DMS53 (cell line): ENCODE measurements around the gene PAGR1.
"Not testable (repeated sequence)": the region's sequence is repeated elsewhere in the genome, so short reads cannot be mapped to it uniquely, and the experiment has no call there.

Experiments
- DNase-seq: peaks from one replicate; lab custom pipeline; 2025; lab: John Stamatoyannopoulos, UW

Gene PAGR1

DNA sequence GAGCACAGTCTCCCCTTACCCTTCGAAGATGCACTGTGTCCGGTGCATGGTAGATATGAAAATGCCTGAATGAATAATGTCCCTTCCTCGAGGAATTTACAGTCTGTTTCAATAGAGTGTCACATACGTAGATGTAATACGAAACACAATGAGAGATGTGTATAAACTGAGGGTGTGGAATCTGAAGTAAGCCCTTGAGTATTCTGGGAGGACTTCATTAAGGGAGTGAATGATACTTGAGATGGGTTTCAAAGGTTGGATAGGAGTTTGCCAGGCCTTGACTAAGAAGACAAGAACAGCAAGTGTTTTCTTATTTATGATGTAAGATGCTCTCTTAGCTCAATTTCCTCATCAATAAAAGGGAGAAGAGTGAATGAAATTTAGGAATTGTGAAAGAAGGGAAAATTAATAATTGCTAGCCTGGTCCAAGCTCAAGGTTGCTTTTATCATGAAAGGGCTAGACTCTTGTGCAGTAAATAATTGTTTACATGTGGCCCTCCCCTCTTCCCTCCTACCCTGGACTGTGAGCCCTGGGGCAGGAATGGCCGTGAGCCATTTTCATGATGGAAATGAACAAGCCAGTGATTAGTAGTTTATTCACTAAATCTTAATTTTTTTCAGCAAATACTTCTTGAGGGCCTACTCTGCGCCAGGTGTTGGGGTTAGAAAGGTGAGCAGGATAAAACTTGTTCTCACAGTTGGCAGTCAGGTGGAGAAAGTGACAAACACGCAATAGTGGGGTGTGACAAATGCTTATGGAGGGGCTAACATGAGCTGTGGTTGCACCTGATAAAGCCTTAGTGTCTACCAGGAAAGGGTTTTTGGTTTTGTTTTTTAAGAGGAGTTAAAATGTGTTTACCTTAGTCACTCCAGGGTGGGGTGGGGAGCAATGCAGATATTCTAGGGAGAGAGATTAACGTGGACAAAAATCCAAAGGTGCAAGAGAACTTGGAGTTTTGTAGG, 23.8 kb upstream of the PAGR1 start:
- DNase-seq = no peak

DNA sequence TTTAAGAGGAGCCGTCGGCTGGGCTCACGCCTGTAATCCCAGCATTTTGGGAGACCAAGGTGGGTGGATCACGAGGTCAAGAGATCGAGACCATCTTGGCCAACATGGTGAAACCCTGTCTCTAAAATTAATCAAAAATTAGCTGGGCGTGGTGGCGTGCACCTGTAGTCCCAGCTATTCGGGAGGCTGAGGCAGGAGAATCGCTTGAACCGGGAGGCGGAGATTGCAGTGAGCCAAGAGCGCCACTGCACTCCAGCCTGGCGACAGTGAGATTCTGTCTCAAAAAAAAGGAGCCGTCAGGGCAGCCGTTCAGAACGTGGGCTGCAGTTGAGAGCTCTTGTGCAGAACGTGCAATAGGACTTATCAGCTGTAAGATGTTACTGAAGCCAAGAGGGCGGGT, 22.8 kb upstream of the PAGR1 start:
- not testable (repeated sequence) for DNase-seq

DNA sequence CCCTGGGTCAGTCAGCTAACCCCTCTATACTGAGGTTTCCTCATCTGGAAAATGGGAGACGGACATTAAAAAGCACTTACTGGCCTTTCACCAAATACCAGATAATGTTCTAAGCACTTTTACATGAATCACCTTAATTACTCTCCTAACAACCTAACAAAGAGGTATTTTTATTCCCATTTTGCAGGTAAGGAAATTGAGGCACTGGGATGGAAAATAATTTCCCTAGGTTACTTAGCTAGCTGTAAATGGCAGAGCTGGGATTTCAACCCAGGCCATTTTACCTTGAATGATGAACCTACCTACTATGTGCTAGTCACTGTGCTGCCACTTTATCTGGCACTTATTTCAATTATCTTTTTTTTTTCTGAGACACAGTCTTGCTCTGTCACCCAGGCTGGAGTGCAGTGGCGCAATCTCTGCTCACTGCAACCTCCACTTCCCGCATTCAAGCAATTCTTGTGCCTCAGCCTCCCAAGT, 21.7 kb upstream of the PAGR1 start:
- no peak for DNase-seq

DNA sequence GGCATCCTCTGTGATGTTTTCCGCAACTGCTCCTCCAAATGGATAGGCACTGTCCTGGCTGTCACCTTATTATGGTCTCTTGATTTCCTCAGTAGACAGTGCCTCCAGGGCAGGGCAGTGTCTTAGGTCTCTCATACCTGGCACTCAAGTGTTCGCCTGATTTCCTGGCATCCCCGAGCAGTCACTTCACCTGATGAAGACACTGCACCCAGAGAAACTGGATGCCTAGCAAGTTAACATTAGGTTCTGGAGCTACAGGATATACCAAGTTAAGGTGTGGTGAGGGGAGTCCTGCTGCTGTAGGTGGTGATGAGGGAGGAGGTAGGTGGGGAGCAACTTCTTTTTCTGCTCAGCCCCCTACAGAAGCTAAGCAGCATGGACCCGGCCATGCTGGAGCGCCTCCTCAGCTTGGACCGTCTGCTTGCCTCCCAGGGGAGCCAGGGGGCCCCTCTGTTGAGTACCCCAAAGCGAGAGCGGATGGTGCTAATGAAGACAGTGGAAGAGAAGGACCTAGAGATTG, 13.5 kb upstream of the PAGR1 start:
- DNase-seq = no peak

DNA sequence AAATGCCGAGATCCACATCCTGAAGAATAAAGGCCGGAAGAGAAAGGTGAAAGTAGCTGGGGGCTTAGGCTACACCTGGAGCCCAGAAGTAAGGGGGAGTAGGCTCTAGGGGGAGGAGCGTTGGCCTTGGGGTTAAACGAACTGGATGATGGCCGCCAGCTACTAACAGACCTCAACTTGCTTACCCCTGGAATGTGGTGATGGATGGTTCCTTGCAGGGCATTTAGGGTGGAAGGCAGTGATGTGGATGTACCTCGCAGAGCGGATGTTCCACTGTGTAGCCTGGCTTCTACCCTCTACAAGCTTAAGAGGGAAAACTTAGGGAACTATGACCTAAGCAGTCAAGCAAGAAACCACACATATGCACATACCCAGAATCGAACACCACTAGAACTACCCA, 11.9 kb upstream of the PAGR1 start:
- DNase-seq = no peak

GRCh38 chr16:29804455-29805231, 11.3 kb upstream of the PAGR1 start:
- peak; percentile 71 for DNase-seq

DNA sequence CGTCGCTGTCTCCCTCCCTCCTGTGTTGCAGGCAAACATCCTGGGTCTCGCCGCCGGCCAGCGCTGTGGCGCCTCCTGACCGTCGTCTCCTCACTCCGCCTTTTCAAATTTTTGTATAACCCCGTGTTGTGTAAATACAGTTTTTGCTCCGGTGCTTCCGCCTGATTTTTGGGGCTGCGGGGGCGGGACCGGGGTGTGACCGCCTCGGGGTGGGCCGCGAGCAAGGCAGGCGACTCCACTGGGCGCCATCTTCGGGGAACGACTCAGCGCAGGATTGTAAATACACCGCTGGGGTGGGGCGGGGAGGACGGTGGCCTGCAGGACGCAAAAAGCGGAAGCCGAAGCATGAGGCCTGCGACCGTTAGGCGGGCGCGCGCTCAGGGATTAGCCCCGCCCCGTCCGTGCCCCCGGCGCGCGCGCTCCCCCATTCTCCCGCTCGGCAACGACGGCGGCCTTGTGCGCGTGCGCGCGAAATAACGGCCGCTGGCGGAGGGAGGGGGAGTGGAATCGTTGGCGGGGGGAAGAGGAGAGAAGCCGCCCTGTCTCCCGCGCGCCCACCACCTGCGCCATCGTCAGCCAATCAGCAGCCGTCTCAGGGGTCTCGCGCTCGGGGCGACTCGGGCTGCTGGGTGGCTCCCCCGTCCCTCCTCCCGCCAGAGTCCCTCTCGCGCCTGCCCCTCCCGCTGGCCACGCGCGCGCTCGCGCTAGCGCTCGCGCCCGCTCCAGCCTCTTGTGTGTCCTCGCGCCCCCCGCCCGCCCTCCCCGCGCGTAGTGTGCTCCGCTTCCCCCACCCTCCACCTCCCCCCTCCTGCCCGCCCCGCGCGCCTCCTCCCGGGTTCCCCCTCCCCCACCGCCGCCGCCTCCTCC, 10.5 kb upstream of the PAGR1 start:
- DNase-seq = peak; percentile 97

GRCh38 chr16:29806099-29806579, 9.8 kb upstream of the PAGR1 start, which contains the start of gene MAZ:
Gene MAZ (plus strand): TSS chr16:29806529. CDS start chr16:29806702, 173 bp downstream.
- no peak for DNase-seq

GRCh38 chr16:29806641-29807425, 9.1 kb upstream of the PAGR1 start:
- DNase-seq = peak; percentile 77

DNA sequence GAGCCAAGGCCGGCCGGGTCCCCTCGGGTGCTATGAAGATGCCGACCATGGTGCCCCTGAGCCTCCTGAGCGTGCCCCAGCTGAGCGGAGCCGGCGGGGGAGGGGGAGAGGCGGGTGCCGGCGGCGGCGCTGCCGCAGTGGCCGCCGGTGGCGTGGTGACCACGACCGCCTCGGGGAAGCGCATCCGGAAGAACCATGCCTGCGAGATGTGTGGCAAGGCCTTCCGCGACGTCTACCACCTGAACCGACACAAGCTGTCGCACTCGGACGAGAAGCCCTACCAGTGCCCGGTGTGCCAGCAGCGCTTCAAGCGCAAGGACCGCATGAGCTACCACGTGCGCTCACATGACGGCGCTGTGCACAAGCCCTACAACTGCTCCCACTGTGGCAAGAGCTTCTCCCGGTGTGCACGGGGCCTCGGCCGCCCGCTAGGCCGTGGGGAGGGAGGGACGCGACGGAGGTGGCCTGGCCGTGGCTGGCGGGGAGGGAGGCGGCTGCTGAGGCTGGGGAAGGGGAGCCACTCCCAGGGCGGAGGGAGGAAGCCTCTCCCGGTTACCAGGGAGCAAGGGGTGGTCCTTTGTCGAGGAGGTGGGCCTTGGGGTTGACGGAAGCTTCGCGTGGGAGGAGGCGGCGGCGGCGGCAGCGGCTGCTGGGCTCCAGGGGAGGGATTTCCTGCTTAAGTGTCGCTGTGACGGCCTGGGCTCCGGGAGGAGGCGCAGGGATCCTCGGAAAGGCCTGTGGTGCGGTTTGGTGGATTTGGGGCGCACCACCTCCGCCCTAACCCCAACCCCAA, 8.3 kb upstream of the PAGR1 start:
- DNase-seq = peak; percentile 94

- no peak for DNase-seq
These were observed 7.6 kb upstream of the PAGR1 start for GRCh38 chr16:29808219-29808900.

- DNase-seq = no peak
These were observed 6.8 kb upstream of the PAGR1 start for GRCh38 chr16:29809031-29809747.

- DNase-seq = peak; percentile 21
These were observed 5.9 kb upstream of the PAGR1 start for GRCh38 chr16:29809850-29810698.

- DNase-seq = no peak
These were observed 5.2 kb upstream of the PAGR1 start for GRCh38 chr16:29810699-29811169.

DNA sequence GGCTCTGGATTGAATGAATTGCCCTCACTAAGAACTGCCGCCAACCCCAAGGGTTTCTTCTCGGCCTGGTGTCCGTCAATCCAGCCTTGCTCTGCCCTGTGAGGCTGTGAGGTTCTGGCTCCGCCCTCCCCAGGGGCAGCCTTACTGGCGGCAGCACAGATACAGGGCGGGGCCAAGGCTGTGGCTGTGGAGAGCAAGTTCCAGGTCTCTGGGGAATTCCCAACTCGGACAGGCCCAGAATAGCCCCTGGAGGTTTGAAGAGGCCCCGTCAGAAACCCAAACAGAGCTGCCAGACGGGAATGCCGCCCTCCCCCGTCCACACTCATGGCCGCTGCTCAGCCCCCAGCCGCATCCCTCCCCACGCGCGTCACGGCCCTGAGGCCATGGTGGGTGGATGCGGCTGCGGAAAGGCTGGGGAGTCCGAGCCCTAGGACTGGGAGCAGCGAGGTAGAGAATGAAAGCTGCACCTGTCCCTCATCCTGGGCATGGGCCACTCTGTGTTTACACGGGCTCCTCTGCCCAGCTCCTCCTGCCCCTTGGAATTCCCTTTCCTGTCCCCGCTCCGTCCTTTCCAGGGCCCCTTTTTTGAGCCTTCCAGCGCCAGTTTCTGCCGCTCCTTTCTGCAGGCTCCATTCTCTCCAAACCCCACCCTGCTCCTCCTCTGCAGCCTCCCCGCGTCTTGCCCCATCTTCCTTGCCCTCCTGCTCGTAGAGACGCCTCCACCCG, 4.6 kb upstream of the PAGR1 start:
- DNase-seq = peak; percentile 94

DNA sequence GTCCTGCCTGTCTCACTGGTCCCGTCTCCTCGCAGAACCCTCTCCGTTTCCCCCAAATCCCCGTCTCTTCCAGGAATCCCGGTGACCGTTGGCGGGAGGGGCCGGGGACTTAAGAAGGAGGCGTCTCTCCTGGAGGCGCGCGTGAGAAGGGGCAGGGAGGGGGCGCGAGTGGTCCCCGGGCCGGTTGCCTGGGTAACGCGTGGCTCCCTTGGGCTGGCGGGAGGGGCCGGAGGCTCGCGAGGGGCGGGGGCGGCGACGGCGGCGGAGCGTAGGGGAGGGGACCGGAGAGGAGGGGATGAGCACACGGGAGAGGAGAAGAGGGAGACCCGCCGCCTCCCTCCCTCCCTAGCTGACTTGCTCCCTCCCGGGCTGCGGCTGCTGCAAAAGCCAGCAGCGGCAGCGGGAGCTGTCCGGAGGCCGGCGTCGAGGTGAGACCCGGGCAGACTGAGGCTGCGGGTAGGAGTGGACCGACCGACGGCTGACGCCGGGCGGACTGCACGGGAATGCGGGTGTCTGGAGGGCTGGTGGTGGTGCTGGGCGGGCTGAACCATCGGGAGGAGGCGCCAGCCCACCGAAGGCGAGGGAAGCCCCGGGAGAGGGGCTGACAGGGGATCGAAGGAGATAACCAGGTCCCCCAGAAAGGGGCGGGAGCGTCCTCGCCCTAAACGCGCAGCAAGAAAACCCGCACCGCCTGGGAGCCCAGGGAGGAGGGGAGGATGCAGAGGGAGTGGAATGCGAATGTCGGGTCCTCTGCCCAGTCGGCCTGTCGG, 3.9 kb upstream of the PAGR1 start, which contains the start of gene PRRT2:
PRRT2 (plus strand) TSS at position 298 of the 770 bp plus-strand sequence. CDS start 862 bp downstream, outside the sequence.
- peak; percentile 72 for DNase-seq
